ENCODE data around the gene TMEM271.

The TMEM271 gene

DNA sequence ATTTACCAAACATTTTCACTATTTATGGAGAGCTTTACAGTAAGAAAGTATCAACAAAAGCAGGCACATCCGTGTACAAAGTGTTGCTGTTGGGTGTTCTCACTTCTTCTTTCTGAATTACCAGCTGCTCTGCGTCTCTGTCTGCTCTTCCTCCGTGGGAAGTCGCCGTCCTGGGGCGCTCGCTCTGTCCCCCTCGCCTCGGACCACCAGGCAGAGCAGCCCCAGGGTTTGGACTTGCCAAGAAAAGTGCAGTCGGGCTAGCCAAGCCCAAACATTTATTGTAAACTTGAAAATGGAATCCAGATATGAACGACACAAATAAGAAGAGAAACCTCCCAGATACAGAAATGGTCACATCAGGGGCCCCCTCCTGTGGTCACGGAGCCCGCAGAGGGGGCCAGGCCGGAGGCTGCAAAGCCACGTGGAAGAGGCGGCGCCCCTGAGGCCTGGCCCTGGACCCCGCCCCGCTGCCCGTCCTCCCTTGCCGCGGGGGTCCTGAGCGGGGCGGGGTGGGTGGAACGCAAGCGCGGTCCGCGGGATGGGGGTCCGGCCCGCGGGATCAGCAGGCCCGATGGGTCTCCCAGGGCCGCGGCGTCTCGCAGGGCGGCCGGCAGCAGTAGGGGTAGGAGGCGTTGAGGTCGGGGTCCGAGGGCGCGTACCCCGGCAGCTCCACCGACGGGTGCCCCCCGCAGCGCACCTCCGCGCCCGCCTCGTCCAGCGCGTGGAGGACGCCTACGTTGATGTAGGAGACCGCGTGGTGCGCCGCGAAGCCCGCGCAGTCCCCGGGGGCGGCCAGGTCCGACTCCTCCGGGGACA lies 1.5 kb downstream of the TMEM271 start:
- Histone ChIP-seq H3K18ac (ENCODE audit: low read length) (no peak overlapping the region), H3K4me1 (ENCODE audit: control insufficient read depth, low read depth, low read length) (no peaks in the 10 kb centered on the region), H2BK120ac (ENCODE audit: low read depth, low read length) (no peak overlapping the region), H3K4me3 (ENCODE audit: low read length) (no peak overlapping the region), H4K5ac (ENCODE audit: low read length) (no peak overlapping the region), H3K79me1 (ENCODE audit: low read length) (no peaks in the 10 kb centered on the region), H2BK5ac (ENCODE audit: low read length) (no peak overlapping the region), H3K36me3 (ENCODE audit: control insufficient read depth, insufficient read depth, low read length) (no peaks in the 10 kb centered on the region), H3K4me2 (ENCODE audit: low read length) (no peak overlapping the region), H2AK5ac (ENCODE audit: low read length) (no peak overlapping the region), H3K4ac (ENCODE audit: low read depth, low read length) (no peak overlapping the region), H3K27me3 (ENCODE audit: insufficient read depth, low read length, poor library complexity) (peaks cover 44% of the 10 kb centered on the region), H3K79me2 (ENCODE audit: control insufficient read depth, insufficient read depth, low read length) (no peaks in the 10 kb centered on the region), H3K27ac (ENCODE audit: low read depth, low read length) (no peak overlapping the region), H4K8ac (ENCODE audit: low read depth, low read length) (no peak overlapping the region), H3K56ac (ENCODE audit: low read length) (no peak overlapping the region), H3K23ac (ENCODE audit: low read length) (no peak overlapping the region), H3K9ac (ENCODE audit: low read length) (no peak overlapping the region), H2BK15ac (replicated peaks; ENCODE audit: low read depth) (no peak overlapping the region)
- WGBS (ENCODE audit: extremely low coverage, insufficient coverage, low lambda C conversion rate), result no CpG with 5 or more reads among the region's 68 CpGs
- DNase-seq, result no peak

DNA sequence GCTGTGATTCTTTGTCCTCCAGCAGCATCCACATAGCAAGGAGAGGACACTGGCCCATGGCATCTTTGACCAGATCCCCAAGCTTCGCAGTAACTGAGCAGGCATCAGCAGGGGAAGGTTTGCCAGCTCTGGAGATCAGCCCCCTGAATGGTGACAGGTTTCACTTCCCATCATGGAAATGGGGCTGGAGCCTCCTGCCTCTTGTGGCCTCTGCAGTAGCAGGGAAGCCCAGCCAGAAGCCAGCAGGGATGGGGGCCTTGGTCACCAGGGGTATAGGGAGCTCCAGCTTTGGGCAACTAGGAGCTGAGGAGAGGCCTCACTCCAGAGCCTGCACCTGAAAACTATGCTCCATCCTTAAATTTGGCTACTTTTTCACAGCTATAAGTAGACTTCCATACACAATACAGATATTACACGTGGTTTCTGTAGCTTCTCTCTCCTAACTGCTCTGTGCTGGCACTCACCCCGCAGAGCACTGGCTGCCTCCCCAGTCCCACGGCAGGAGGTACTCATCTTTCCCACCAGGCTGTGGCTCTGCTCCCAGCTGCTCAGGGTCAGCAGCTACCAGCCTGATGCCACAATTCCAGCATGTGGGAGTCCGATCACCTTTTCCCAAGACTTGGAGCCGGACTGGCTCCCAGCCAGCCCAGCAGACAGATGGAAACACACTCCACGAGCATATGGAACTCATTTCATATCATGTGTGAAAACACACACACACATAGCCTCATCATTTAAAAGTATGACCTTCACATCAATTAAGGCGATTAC lies 2.8 kb downstream of the TMEM271 start:
- H4K5ac ChIP-seq (ENCODE audit: low read length), result no peak overlapping the region
- H3K4me1 ChIP-seq (ENCODE audit: control insufficient read depth, low read depth, low read length), result no peaks in the 10 kb centered on the region
- no peak overlapping the region for H3K9ac ChIP-seq (ENCODE audit: low read length)
- H3K18ac ChIP-seq (ENCODE audit: low read length), result no peak overlapping the region
- no peak overlapping the region for H3K56ac ChIP-seq (ENCODE audit: low read length)
- no peak overlapping the region for H3K4ac ChIP-seq (ENCODE audit: low read depth, low read length)
- WGBS (ENCODE audit: extremely low coverage, insufficient coverage, low lambda C conversion rate), result no CpG with 5 or more reads among the region's 8 CpGs
- H3K4me2 ChIP-seq (ENCODE audit: low read length), result no peak overlapping the region
- H3K23ac ChIP-seq (ENCODE audit: low read length), result no peak overlapping the region
- no peak overlapping the region for H3K4me3 ChIP-seq (ENCODE audit: low read length)
- DNase-seq, result no peak
- no peak overlapping the region for H2BK120ac ChIP-seq (ENCODE audit: low read depth, low read length)
- no peak overlapping the region for H4K8ac ChIP-seq (ENCODE audit: low read depth, low read length)
- H3K36me3 ChIP-seq (ENCODE audit: control insufficient read depth, insufficient read depth, low read length), result no peaks in the 10 kb centered on the region
- no peak overlapping the region for H3K27ac ChIP-seq (ENCODE audit: low read depth, low read length)
- H2BK15ac ChIP-seq (replicated peaks; ENCODE audit: low read depth), result no peak overlapping the region
- H2BK5ac ChIP-seq (ENCODE audit: low read length), result no peak overlapping the region
- no peaks in the 10 kb centered on the region for H3K79me2 ChIP-seq (ENCODE audit: control insufficient read depth, insufficient read depth, low read length)
- H2AK5ac ChIP-seq (ENCODE audit: low read length), result no peak overlapping the region
- H3K27me3 ChIP-seq (ENCODE audit: insufficient read depth, low read length, poor library complexity), result peaks cover 34% of the 10 kb centered on the region
- no peaks in the 10 kb centered on the region for H3K79me1 ChIP-seq (ENCODE audit: low read length)

DNA sequence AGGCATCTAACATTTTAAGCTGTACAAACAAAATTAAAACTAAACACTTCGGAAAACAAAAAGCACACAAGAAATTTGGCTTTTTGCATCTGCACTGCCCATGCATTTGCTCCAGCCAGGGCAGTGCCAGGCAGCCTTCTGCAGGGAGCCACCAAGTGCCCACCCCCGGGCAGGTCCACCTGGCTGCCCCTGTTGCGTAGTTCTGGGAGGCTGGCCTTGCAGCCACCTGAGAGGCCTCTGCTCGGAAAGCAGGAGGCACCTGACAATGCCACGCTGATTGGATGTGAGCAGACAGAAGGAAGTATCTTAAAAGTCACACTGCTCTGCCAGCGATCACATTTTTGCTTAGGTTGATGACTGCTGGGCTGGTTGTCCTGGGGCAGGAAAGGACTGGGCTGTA lies 3.5 kb downstream of the TMEM271 start:
- Histone ChIP-seq H3K56ac (ENCODE audit: low read length) (no peak overlapping the region), H2BK15ac (replicated peaks; ENCODE audit: low read depth) (no peak overlapping the region), H2BK5ac (ENCODE audit: low read length) (no peak overlapping the region), H3K4me1 (ENCODE audit: control insufficient read depth, low read depth, low read length) (no peaks in the 10 kb centered on the region), H3K79me2 (ENCODE audit: control insufficient read depth, insufficient read depth, low read length) (no peaks in the 10 kb centered on the region), H3K79me1 (ENCODE audit: low read length) (no peaks in the 10 kb centered on the region), H2AK5ac (ENCODE audit: low read length) (no peak overlapping the region), H3K27me3 (ENCODE audit: insufficient read depth, low read length, poor library complexity) (peaks cover 27% of the 10 kb centered on the region), H3K4me2 (ENCODE audit: low read length) (no peak overlapping the region), H3K4me3 (ENCODE audit: low read length) (no peak overlapping the region), H3K23ac (ENCODE audit: low read length) (no peak overlapping the region), H3K9ac (ENCODE audit: low read length) (no peak overlapping the region), H4K8ac (ENCODE audit: low read depth, low read length) (no peak overlapping the region), H3K27ac (ENCODE audit: low read depth, low read length) (no peak overlapping the region), H3K4ac (ENCODE audit: low read depth, low read length) (no peak overlapping the region), H4K5ac (ENCODE audit: low read length) (no peak overlapping the region), H3K18ac (ENCODE audit: low read length) (no peak overlapping the region), H2BK120ac (ENCODE audit: low read depth, low read length) (no peak overlapping the region), H3K36me3 (ENCODE audit: control insufficient read depth, insufficient read depth, low read length) (no peaks in the 10 kb centered on the region)
- no peak for DNase-seq
- whole genome bisulfite sequencing (ENCODE audit: extremely low coverage, insufficient coverage, low lambda C conversion rate), result no CpG with 5 or more reads among the region's 6 CpGs

DNA sequence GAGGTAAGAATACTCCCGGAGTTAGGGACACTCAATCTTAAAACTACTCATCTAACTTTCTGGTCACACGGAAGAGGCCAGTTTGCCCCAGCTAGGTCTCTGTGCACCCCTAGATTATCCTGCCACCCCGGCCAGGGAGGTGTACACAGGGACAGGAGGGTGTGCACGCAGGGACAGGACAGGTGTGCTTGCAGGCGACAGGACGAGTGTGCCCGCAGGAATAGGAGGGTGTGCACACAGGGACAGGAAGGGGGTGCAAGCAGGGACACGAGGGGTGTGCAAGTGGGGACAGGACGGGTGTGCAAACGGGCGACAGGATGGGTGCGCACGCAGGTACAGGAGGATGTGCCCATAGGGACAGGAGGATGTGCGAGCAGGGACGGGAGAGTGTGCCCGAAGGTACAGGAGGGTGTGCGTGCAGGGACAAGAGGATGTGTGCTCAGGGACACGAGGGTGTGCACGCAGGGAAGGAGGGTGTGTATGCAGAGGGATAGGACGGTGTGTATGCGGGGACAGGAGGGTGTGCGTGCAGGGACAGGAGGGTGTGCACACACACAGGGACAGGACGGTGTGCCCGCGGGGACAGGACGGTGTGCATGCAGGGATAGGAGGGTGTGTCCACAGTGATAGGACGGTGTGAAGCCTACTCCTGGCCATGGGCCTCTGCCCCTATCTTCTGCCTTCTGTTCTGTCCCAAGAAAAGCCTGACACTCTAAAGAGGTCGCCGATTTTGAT lies 4.1 kb downstream of the TMEM271 start:
- H3K79me2 ChIP-seq (ENCODE audit: control insufficient read depth, insufficient read depth, low read length), result no peaks in the 10 kb centered on the region
- no peaks in the 10 kb centered on the region for H3K36me3 ChIP-seq (ENCODE audit: control insufficient read depth, insufficient read depth, low read length)
- no peak overlapping the region for H3K27ac ChIP-seq (ENCODE audit: low read depth, low read length)
- no peak overlapping the region for H3K9ac ChIP-seq (ENCODE audit: low read length)
- H3K18ac ChIP-seq (ENCODE audit: low read length), result no peak overlapping the region
- no peak overlapping the region for H3K56ac ChIP-seq (ENCODE audit: low read length)
- H4K8ac ChIP-seq (ENCODE audit: low read depth, low read length), result no peak overlapping the region
- H3K79me1 ChIP-seq (ENCODE audit: low read length), result no peaks in the 10 kb centered on the region
- no peak overlapping the region for H4K5ac ChIP-seq (ENCODE audit: low read length)
- no peak overlapping the region for H2BK15ac ChIP-seq (replicated peaks; ENCODE audit: low read depth)
- no peak overlapping the region for H2BK5ac ChIP-seq (ENCODE audit: low read length)
- H2BK120ac ChIP-seq (ENCODE audit: low read depth, low read length), result no peak overlapping the region
- no peak overlapping the region for H3K4ac ChIP-seq (ENCODE audit: low read depth, low read length)
- no peak overlapping the region for H3K4me2 ChIP-seq (ENCODE audit: low read length)
- no peaks in the 10 kb centered on the region for H3K4me1 ChIP-seq (ENCODE audit: control insufficient read depth, low read depth, low read length)
- H3K4me3 ChIP-seq (ENCODE audit: low read length), result no peak overlapping the region
- H3K27me3 ChIP-seq (ENCODE audit: insufficient read depth, low read length, poor library complexity), result peaks cover 27% of the 10 kb centered on the region
- no peak overlapping the region for H2AK5ac ChIP-seq (ENCODE audit: low read length)
- no peak for DNase-seq
- no peak overlapping the region for H3K23ac ChIP-seq (ENCODE audit: low read length)
- no CpG with 5 or more reads among the region's 29 CpGs for WGBS (ENCODE audit: extremely low coverage, insufficient coverage, low lambda C conversion rate)

DNA sequence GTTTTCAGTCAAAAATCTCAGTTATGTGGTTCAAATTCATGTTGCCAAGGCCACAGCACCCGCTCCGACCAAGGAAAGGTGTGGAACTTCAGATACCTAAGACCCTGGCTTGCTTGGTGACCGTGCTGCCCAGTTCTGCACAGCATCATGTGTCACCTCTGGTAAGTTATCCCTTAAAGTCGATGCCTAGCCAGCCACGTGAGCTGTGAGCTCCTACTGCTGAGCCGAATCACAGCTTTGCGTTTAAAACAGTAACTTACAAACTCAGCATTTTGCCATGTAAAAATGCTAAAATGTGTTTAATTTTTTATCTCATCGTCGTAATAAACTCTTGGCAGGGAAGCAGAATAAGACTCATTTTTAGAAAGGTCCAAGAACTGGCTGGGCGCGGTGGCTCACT lies 5.3 kb downstream of the TMEM271 start:
- no peak overlapping the region for H3K4ac ChIP-seq (ENCODE audit: low read depth, low read length)
- H3K4me1 ChIP-seq (ENCODE audit: control insufficient read depth, low read depth, low read length), result no peaks in the 10 kb centered on the region
- H3K4me2 ChIP-seq (ENCODE audit: low read length), result no peak overlapping the region
- no peak overlapping the region for H3K9ac ChIP-seq (ENCODE audit: low read length)
- H4K5ac ChIP-seq (ENCODE audit: low read length), result no peak overlapping the region
- H2BK120ac ChIP-seq (ENCODE audit: low read depth, low read length), result no peak overlapping the region
- no peak overlapping the region for H2BK5ac ChIP-seq (ENCODE audit: low read length)
- WGBS (ENCODE audit: extremely low coverage, insufficient coverage, low lambda C conversion rate), result no CpG with 5 or more reads among the region's 11 CpGs
- H4K8ac ChIP-seq (ENCODE audit: low read depth, low read length), result no peak overlapping the region
- H3K27ac ChIP-seq (ENCODE audit: low read depth, low read length), result no peak overlapping the region
- H3K36me3 ChIP-seq (ENCODE audit: control insufficient read depth, insufficient read depth, low read length), result no peaks in the 10 kb centered on the region
- no peak for DNase-seq
- no peak overlapping the region for H3K56ac ChIP-seq (ENCODE audit: low read length)
- H3K79me2 ChIP-seq (ENCODE audit: control insufficient read depth, insufficient read depth, low read length), result no peaks in the 10 kb centered on the region
- no peak overlapping the region for H3K18ac ChIP-seq (ENCODE audit: low read length)
- H3K4me3 ChIP-seq (ENCODE audit: low read length), result no peak overlapping the region
- no peak overlapping the region for H2BK15ac ChIP-seq (replicated peaks; ENCODE audit: low read depth)
- H3K23ac ChIP-seq (ENCODE audit: low read length), result no peak overlapping the region
- H3K79me1 ChIP-seq (ENCODE audit: low read length), result no peaks in the 10 kb centered on the region
- H3K27me3 ChIP-seq (ENCODE audit: insufficient read depth, low read length, poor library complexity), result peaks cover 24% of the 10 kb centered on the region
- no peak overlapping the region for H2AK5ac ChIP-seq (ENCODE audit: low read length)

Measured in mesendoderm (in vitro differentiated cells).